Liver (tissue), 3 donors: ENCODE data around the gene CDC14A.

ENCODE experiments used
- ATF3 ChIP-seq: IDR thresholded peaks from 2 replicates; pipeline ENCODE4 v1.6.1; 2016; ENCODE audit warnings: antibody characterized with exemption
- CTCF ChIP-seq: fragments of 150-350 bp; IDR thresholded peaks from 2 replicates; pipeline ENCODE4 v1.5.1; 2017; ENCODE audit warnings: improper control_type of control experiment, low read depth, low read length; ENCODE audit not compliant: missing input control
- FOXA1 ChIP-seq: IDR thresholded peaks from 2 replicates; pipeline ENCODE4 v1.6.1; 2016; ENCODE audit warnings: antibody characterized with exemption
- FOXA2 ChIP-seq: IDR thresholded peaks from 2 replicates; pipeline ENCODE4 v1.6.1; 2016; ENCODE audit warnings: antibody characterized with exemption
- GABPA ChIP-seq, 2 donors: IDR thresholded peaks in 1 of 2; conservative IDR thresholded peaks in 1 of 2; 2 replicates each; pipeline ENCODE4 v1.6.1; 2016; ENCODE audit warnings: antibody characterized with exemption in 2 of 2, mild to moderate bottlenecking in 1 of 2, moderate library complexity in 1 of 2
- JUND ChIP-seq, 2 donors: IDR thresholded peaks; 2 replicates each; pipeline ENCODE4 v1.6.1; 2016; ENCODE audit warnings: antibody characterized with exemption in 2 of 2
- MAX ChIP-seq: IDR thresholded peaks from 2 replicates; pipeline ENCODE4 v1.6.1; 2016; ENCODE audit warnings: antibody characterized with exemption
- RAD21 ChIP-seq, 2 donors: IDR thresholded peaks; 2 replicates each; pipeline ENCODE4 v1.6.1; 2016; ENCODE audit warnings: antibody characterized with exemption in 2 of 2, mild to moderate bottlenecking in 2 of 2
- REST ChIP-seq: IDR thresholded peaks from 2 replicates; pipeline ENCODE4 v1.6.1; 2016; ENCODE audit warnings: antibody characterized with exemption, mild to moderate bottlenecking
- SP1 ChIP-seq: IDR thresholded peaks from 2 replicates; pipeline ENCODE4 v1.6.1; 2018; ENCODE audit warnings: antibody characterized with exemption, mild to moderate bottlenecking
- TAF1 ChIP-seq: conservative IDR thresholded peaks from 2 replicates; pipeline ENCODE4 v1.6.1; 2016; ENCODE audit warnings: antibody characterized with exemption, mild to moderate bottlenecking
- donor health status: healthy.
- donor health status: healthy.

- TF ChIP-seq REST (no peak), TAF1 (no peak), CTCF (no peak), RAD21 (IDR thresholded peaks at IDR 0.05) (no peak), FOXA2 (no peak), ATF3 (no peak), FOXA1 (no peak), GABPA (IDR thresholded peaks at IDR 0.05 in 1 of 2, conservative IDR thresholded peaks at IDR 0.05 in 1 of 2) (no peak), SP1 (no peak), JUND (IDR thresholded peaks at IDR 0.05) (no peak), MAX (no peak)
These were observed 46.3 kb downstream of the CDC14A start for GRCh38 chr1:100398648-100399047.
